ENCODE results near the gene GPN3. TPM values are rescaled to one million over a fixed set of nuclear protein-coding genes. Genes with fewer than 3 reads are reported as not detected.

The GPN3 gene
- total RNA-seq, 6 experiments from 2014 or later: 8.0 to 20.7 (median 13.9) TPM

DNA sequence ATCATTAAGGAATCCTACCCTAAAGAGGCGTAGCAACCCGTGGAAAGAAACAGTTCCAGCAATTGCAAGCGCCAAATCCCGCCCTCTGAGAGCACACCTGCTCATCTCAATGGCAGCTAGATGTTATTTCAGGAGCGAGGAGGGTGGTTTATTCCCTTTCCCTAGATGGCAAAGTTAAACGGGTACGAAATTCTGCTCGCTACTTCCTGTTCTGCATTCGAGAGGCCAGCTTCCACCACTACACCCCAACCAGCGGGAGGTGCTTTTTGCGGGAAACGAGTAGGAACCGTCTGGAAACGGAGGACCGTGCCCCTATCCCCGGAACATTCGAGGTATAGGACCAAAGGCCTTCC is 33.3 kb upstream of the GPN3 start:
- no peak for TF ChIP-seq POLR2A (IDR thresholded peaks at IDR 0.05)
- TF ChIP-seq CTCF (IDR thresholded peaks at IDR 0.05): no peak
- peak overlapping the region; percentile 83 to 97 (median 95) for H3K4me3 ChIP-seq
- ATAC-seq (peak; percentile 34 to 60 (median 54)), DNase-seq (peak in 2 of 3 donors; percentile 50 to 66)
- no peaks in the 10 kb centered on the region for H3K9me3 ChIP-seq
- H3K4me1 ChIP-seq: peaks cover 0 to 28% (median 12%) of the 10 kb centered on the region in 4 donors
- peak overlapping the region; percentile 78 to 80 (median 79) for H3K27ac ChIP-seq
- 0% methylated on average over 9 of the region's 17 CpGs for WGBS (ENCODE audit: insufficient coverage, low coverage, low lambda C conversion rate, missing lambda C conversion rate)
- H3K36me3 ChIP-seq: no peaks in the 10 kb centered on the region
- intact Hi-C loops (cut with DNase I): loop anchor here in 1 of 2 donors (10.0 kb wide), 1 partner anchor 103 kb away; no protein-coding TSS in a partner anchor
- H3K27me3 ChIP-seq: no peaks in the 10 kb centered on the region

DNA sequence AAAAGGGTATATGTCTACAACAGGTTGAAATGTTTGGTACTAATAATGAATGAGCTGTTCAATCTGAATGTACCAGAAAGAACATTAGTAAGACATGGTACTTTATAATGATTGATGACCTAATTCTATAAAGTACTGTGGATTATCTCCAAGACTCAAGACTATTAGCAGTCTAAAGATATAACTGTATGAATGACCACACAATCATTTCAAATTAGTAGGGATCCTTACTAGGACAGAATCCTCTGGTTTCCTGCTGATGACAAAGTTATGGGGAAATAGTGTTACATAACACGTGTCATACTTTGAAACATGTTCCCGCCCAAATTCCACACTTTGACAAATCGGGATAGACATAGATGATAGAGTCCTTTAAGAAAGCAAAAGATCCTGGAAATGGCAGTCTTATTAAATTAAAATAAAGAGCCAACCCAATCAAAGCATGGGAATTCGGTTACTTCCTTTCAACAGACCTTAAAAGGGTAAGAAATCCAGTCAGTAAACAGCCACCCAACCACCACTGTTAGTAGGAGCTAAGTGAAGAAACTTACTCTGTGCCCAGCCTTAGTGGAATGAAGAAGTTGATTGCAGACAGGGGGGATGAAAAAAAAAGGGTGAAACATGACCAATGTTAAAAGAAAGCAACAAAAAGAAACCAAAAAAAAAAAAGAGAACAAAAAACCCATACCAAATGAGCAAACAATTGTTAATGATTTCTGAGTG is 31.1 kb upstream of the GPN3 start:
- Histone ChIP-seq H3K4me3 (no peak overlapping the region), H3K27ac (no peak overlapping the region), H3K4me1 (peaks cover 0 to 28% (median 12%) of the 10 kb centered on the region in 4 donors), H3K9me3 (no peaks in the 10 kb centered on the region), H3K27me3 (no peaks in the 10 kb centered on the region), H3K36me3 (peaks cover 0 to 19% (median 6%) of the 10 kb centered on the region in 4 donors)
- 24% methylated on average over 4 of the region's 4 CpGs for WGBS (ENCODE audit: insufficient coverage, low coverage, low lambda C conversion rate, missing lambda C conversion rate)
- DNase-seq: no peak
- no peak for ATAC-seq
- intact Hi-C loops (cut with DNase I): no loop called here
- TF ChIP-seq CTCF (IDR thresholded peaks at IDR 0.05) (no peak), POLR2A (IDR thresholded peaks at IDR 0.05) (no peak)

DNA sequence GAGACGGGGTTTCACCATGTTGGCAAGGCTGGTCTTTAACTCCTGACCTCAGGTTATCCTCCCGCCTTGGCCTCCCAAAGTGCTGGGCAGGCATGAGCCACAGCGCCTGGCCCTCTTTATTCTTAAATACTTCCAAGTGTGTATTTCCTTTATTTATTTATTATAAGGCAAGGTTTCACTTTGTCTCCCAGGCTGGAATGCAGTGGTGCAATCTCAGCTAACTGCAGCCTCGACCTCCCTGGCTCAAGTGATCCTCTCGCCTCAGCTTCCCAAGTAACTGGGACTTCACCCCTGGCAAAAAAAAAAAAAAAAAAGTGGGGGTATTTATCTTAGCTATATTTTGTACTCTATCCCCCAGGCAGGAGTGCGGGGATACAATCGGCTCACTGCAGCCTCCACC is 7.4 kb upstream of the GPN3 start:
- 99% methylated on average over 6 of the region's 7 CpGs for WGBS (ENCODE audit: insufficient coverage, low coverage, low lambda C conversion rate, missing lambda C conversion rate)
- Histone ChIP-seq H3K36me3 (no peaks in the 10 kb centered on the region), H3K4me1 (no peaks in the 10 kb centered on the region), H3K9me3 (no peaks in the 10 kb centered on the region), H3K27me3 (no peaks in the 10 kb centered on the region), H3K4me3 (no peak overlapping the region), H3K27ac (no peak overlapping the region)
- TF ChIP-seq CTCF (IDR thresholded peaks at IDR 0.05) (no peak), POLR2A (IDR thresholded peaks at IDR 0.05) (no peak)
- ATAC-seq (no peak), DNase-seq (no peak)
- intact Hi-C loops (cut with DNase I): no loop called here

- WGBS (ENCODE audit: insufficient coverage, low coverage, low lambda C conversion rate, missing lambda C conversion rate): under 1% methylated on average over 10 of the region's 15 CpGs
- no peak for TF ChIP-seq CTCF (IDR thresholded peaks at IDR 0.05)
- TF ChIP-seq POLR2A (IDR thresholded peaks at IDR 0.05): peak; percentile 90
- DNase-seq (no peak), ATAC-seq (no peak)
- peaks cover 0 to 15% (median 5%) of the 10 kb centered on the region in 4 donors for H3K4me1 ChIP-seq
- H3K27me3 ChIP-seq: no peaks in the 10 kb centered on the region
- no peaks in the 10 kb centered on the region for H3K9me3 ChIP-seq
- peaks cover 0 to 21% (median 3%) of the 10 kb centered on the region in 4 donors for H3K36me3 ChIP-seq
- intact Hi-C loops (cut with DNase I): no loop called here
- H3K4me3 ChIP-seq: peak overlapping the region; percentile 79 to 88 (median 79)
- peak overlapping the region; percentile 53 to 90 (median 80) for H3K27ac ChIP-seq
Observed at GRCh38 chr12:110467847-110468213, 227 bp downstream of the GPN3 start.
